Transverse colon (tissue), 4 donors: Measurements from ENCODE around the gene DESI1.

Source experiments
- POLR2A ChIP-seq: fragments of 450-650 bp; IDR thresholded peaks from one replicate; pipeline ENCODE4 v1.6.1; 2016; ENCODE audit warnings: antibody characterized with exemption, mild to moderate bottlenecking, moderate library complexity
- POLR2AphosphoS5 ChIP-seq, 3 donors: sonication (generic); formaldehyde crosslinking; IDR thresholded peaks; one replicate each; pipeline ENCODE4 v1.6.1; 2016; ENCODE audit warnings: antibody characterized with exemption in 3 of 3
- TF ChIP-seq, protein P1 (sequence below), 5 experiments: fragments of 200-600 bp in 3 of 5; fragments of 450-650 bp in 2 of 5; sonication (generic) in 3 of 5; IDR thresholded peaks; 1 replicate in 2 of 5; 2 replicates in 3 of 5; pipeline ENCODE4 v1.5.1; 2016 to 2017; ENCODE audit warnings: antibody characterized with exemption in 5 of 5, inconsistent platforms in 3 of 5, mild to moderate bottlenecking in 2 of 5, moderate library complexity in 1 of 5

DNA sequence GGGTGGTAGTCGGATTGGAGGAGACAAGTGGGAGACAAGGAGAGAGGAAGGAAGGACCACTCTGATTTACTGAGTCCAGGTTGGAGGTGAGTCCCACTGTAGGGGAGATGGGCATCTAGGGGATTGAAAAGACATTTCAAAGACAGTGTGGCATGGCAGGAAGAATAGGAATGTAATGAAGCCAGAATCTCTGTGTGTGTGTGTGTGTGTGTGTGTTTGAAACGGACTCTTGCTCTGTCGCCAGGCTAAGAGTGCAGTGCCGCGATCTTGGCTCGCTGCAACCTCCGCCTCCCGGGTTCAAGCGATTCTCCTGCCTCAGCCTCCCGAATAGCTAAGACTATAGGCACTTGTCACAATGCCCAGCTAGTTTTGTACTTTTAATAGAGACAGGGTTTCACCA lies 64.3 kb downstream of the DESI1 start:
- TF ChIP-seq, protein P1, sequence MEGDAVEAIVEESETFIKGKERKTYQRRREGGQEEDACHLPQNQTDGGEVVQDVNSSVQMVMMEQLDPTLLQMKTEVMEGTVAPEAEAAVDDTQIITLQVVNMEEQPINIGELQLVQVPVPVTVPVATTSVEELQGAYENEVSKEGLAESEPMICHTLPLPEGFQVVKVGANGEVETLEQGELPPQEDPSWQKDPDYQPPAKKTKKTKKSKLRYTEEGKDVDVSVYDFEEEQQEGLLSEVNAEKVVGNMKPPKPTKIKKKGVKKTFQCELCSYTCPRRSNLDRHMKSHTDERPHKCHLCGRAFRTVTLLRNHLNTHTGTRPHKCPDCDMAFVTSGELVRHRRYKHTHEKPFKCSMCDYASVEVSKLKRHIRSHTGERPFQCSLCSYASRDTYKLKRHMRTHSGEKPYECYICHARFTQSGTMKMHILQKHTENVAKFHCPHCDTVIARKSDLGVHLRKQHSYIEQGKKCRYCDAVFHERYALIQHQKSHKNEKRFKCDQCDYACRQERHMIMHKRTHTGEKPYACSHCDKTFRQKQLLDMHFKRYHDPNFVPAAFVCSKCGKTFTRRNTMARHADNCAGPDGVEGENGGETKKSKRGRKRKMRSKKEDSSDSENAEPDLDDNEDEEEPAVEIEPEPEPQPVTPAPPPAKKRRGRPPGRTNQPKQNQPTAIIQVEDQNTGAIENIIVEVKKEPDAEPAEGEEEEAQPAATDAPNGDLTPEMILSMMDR (IDR thresholded peaks at IDR 0.05) = no peak
- TF ChIP-seq POLR2AphosphoS5 (IDR thresholded peaks at IDR 0.05) (no peak), POLR2A (no peak)
